CD4-positive, CD25-positive, alpha-beta regulatory T cell (primary cell): ENCODE data around the gene MAP7. TPM values are rescaled to one million over a fixed set of nuclear protein-coding genes. Genes with fewer than 3 reads are reported as not detected.

Experiments
- ATAC-seq, 2 donors: fragments of 150-1000 bp; cut with Tn5 transposase; one replicate each; pipeline ENCODE4 v1.10.0; 2021; ENCODE audit warnings: low read depth in 2 of 2, moderate number of reproducible peaks in 2 of 2, moderate library complexity in 1 of 2
- DNase-seq, 3 donors: peaks; one replicate each; pipeline versions ENCODE4 v3.0.0 to v3.0.0-alpha.2; 2012 to 2022; ENCODE audit warnings: mixed read lengths in 1 of 3
- H3K27ac ChIP-seq: one replicate; pipeline ENCODE4 v1.7.0; 2013; ENCODE audit warnings: mild to moderate bottlenecking, low read length; ENCODE audit not compliant: insufficient read depth, poor library complexity, severe bottlenecking
- H3K27me3 ChIP-seq: one replicate; pipeline ENCODE4 v1.7.0; 2013; ENCODE audit warnings: low read length; ENCODE audit not compliant: control insufficient read depth, insufficient read depth
- H3K36me3 ChIP-seq: one replicate; pipeline ENCODE4 v1.7.0; 2013; ENCODE audit warnings: mild to moderate bottlenecking, low read length, moderate library complexity; ENCODE audit not compliant: control insufficient read depth, insufficient read depth
- H3K4me1 ChIP-seq: 2 replicates; pipeline ENCODE4 v1.7.0; 2013; ENCODE audit warnings: mild to moderate bottlenecking, low read length; ENCODE audit not compliant: insufficient read depth, control insufficient read depth, poor library complexity, severe bottlenecking
- H3K4me3 ChIP-seq: one replicate; pipeline ENCODE4 v1.7.0; 2013; ENCODE audit warnings: low read depth, mild to moderate bottlenecking, low read length, moderate library complexity
- H3K9me3 ChIP-seq, 2 experiments: 1 replicate in 1 of 2; 2 replicates in 1 of 2; pipeline ENCODE4 v1.7.0; 2013; ENCODE audit warnings: low read length in 2 of 2, mild to moderate bottlenecking in 1 of 2, moderate library complexity in 1 of 2; ENCODE audit not compliant: control insufficient read depth in 2 of 2
- H3K27ac Mint-ChIP-seq, 3 donors: one replicate each; pipeline ENCODE4 v1.8.0; 2020 to 2022; ENCODE audit warnings: mild to moderate bottlenecking in 3 of 3, mixed read lengths in 3 of 3, moderate library complexity in 2 of 3
- H3K27me3 Mint-ChIP-seq: one replicate; pipeline ENCODE4 v1.8.0; 2022; ENCODE audit warnings: mild to moderate bottlenecking, mixed read lengths
- H3K36me3 Mint-ChIP-seq: one replicate; pipeline ENCODE4 v1.8.0; 2020; ENCODE audit warnings: mixed read lengths
- H3K4me1 Mint-ChIP-seq, 4 donors: one replicate each; pipeline ENCODE4 v1.8.0; 2020 to 2022; ENCODE audit warnings: mixed read lengths in 4 of 4, mild to moderate bottlenecking in 1 of 4
- H3K4me3 Mint-ChIP-seq, 4 donors: one replicate each; pipeline ENCODE4 v1.8.0; 2020 to 2022; ENCODE audit warnings: mild to moderate bottlenecking in 4 of 4, mixed read lengths in 4 of 4, moderate library complexity in 3 of 4
- H3K9me3 Mint-ChIP-seq, 7 donors: one replicate each; pipeline ENCODE4 v1.8.0; 2020 to 2022; ENCODE audit warnings: mixed read lengths in 7 of 7, mild to moderate bottlenecking in 3 of 7, moderate library complexity in 2 of 7
- polyA plus RNA-seq, 4 donors: library from polyadenylated mRNA; unstranded; fragments of 300-500 nt; fragmentation: Illumina TruSeq; gene quantifications; one replicate each; pipeline ENCODE4 v1.2.3, GENCODE V29; 2021
- total RNA-seq: library from RNA; stranded (reverse); gene quantifications from one replicate; pipeline ENCODE4 v1.2.3, GENCODE V29; 2022

MAP7 gene
- total and polyA plus RNA-seq, 5 donors from 2014 or later, result 0.06 to 0.72 (median 0.21) TPM

DNA sequence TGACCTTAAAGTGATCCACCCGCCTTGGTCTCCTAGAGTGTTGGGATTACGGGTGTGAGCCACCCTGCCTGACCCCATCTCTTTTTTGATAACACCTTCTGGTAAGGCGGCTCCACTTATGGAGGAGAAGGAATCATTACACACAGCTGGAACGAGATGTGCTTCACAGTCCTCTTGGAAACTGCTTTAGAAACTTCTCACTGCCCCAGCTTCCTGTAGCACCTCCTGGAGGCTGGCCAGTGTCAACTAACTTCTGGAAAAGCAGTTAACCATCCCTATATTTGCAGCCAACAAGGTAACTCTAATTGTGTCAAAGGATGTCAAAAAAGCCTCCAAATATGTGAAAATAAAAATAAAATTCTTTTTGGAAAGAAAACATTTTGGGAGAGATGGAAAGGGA lies 211.7 kb downstream of the MAP7 start:
- Histone ChIP-seq H3K4me3 (no peak overlapping the region), H3K9me3 (no peaks in the 10 kb centered on the region), H3K4me1 (no peaks in the 10 kb centered on the region), H3K27ac (no peak overlapping the region), H3K36me3 (no peaks in the 10 kb centered on the region), H3K27me3 (peaks cover 2% of the 10 kb centered on the region)
- no peak overlapping the region for H3K27ac Mint-ChIP-seq
- H3K36me3 Mint-ChIP-seq, result no peaks in the 10 kb centered on the region
- H3K4me1 Mint-ChIP-seq, result no peaks in the 10 kb centered on the region
- no peak for ATAC-seq
- H3K4me3 Mint-ChIP-seq, result no peak overlapping the region
- peaks cover 0 to 1% (median 0%) of the 10 kb centered on the region in 7 donors for H3K9me3 Mint-ChIP-seq
- no peak for DNase-seq
- H3K27me3 Mint-ChIP-seq, result peaks cover 6% of the 10 kb centered on the region

- Mint-ChIP-seq H3K9me3 (peaks cover 0 to 1% (median 0%) of the 10 kb centered on the region in 7 donors), H3K4me3 (no peak overlapping the region), H3K36me3 (no peaks in the 10 kb centered on the region), H3K27ac (no peak overlapping the region), H3K27me3 (peaks cover 6% of the 10 kb centered on the region), H3K4me1 (no peaks in the 10 kb centered on the region)
- Histone ChIP-seq H3K4me3 (no peak overlapping the region), H3K36me3 (no peaks in the 10 kb centered on the region), H3K27me3 (peaks cover under 1% of the 10 kb centered on the region), H3K9me3 (no peaks in the 10 kb centered on the region), H3K4me1 (no peaks in the 10 kb centered on the region), H3K27ac (no peak overlapping the region)
- no peak for DNase-seq
- ATAC-seq, result no peak
Measured at GRCh38 chr6:136337606-136338005, 212.6 kb downstream of the MAP7 start.

GRCh38 chr6:136337121-136337520 lies 213.1 kb downstream of the MAP7 start:
- no peaks in the 10 kb centered on the region for H3K36me3 ChIP-seq
- H3K27ac Mint-ChIP-seq, result no peak overlapping the region
- peaks cover 3% of the 10 kb centered on the region for H3K27me3 ChIP-seq
- H3K4me3 ChIP-seq, result no peak overlapping the region
- no peak for ATAC-seq
- no peaks in the 10 kb centered on the region for H3K9me3 ChIP-seq
- DNase-seq, result no peak
- no peak overlapping the region for H3K4me3 Mint-ChIP-seq
- H3K36me3 Mint-ChIP-seq, result no peaks in the 10 kb centered on the region
- peaks cover 0 to 1% (median 0%) of the 10 kb centered on the region in 7 donors for H3K9me3 Mint-ChIP-seq
- H3K27ac ChIP-seq, result no peak overlapping the region
- peaks cover 6% of the 10 kb centered on the region for H3K27me3 Mint-ChIP-seq
- no peaks in the 10 kb centered on the region for H3K4me1 ChIP-seq
- H3K4me1 Mint-ChIP-seq, result no peaks in the 10 kb centered on the region

- H3K9me3 Mint-ChIP-seq, result peaks cover 0 to 1% (median 0%) of the 10 kb centered on the region in 7 donors
- H3K9me3 ChIP-seq, result no peaks in the 10 kb centered on the region
- H3K27ac ChIP-seq, result no peak overlapping the region
- peaks cover 6% of the 10 kb centered on the region for H3K27me3 Mint-ChIP-seq
- H3K4me1 Mint-ChIP-seq, result no peaks in the 10 kb centered on the region
- no peaks in the 10 kb centered on the region for H3K36me3 Mint-ChIP-seq
- ATAC-seq (no peak), DNase-seq (no peak)
- no peak overlapping the region for H3K27ac Mint-ChIP-seq
- no peak overlapping the region for H3K4me3 ChIP-seq
- no peaks in the 10 kb centered on the region for H3K36me3 ChIP-seq
- H3K4me3 Mint-ChIP-seq, result no peak overlapping the region
- peaks cover 5% of the 10 kb centered on the region for H3K27me3 ChIP-seq
- no peaks in the 10 kb centered on the region for H3K4me1 ChIP-seq
Measured at GRCh38 chr6:136335736-136336363, 214.4 kb downstream of the MAP7 start.

- Histone ChIP-seq H3K36me3 (no peaks in the 10 kb centered on the region), H3K27ac (no peak overlapping the region), H3K4me1 (no peaks in the 10 kb centered on the region), H3K27me3 (peaks cover 5% of the 10 kb centered on the region), H3K4me3 (no peak overlapping the region), H3K9me3 (no peaks in the 10 kb centered on the region)
- ATAC-seq (no peak), DNase-seq (no peak)
- no peaks in the 10 kb centered on the region for H3K36me3 Mint-ChIP-seq
- peak overlapping the region in 1 of 3 donors; percentile 39 for H3K27ac Mint-ChIP-seq
- H3K4me1 Mint-ChIP-seq, result no peaks in the 10 kb centered on the region
- peaks cover 0 to 1% (median 0%) of the 10 kb centered on the region in 7 donors for H3K9me3 Mint-ChIP-seq
- no peak overlapping the region for H3K4me3 Mint-ChIP-seq
- H3K27me3 Mint-ChIP-seq, result peaks cover 6% of the 10 kb centered on the region
Measured at GRCh38 chr6:136334853-136335252, 215.4 kb downstream of the MAP7 start.

- Mint-ChIP-seq H3K9me3 (peaks cover 0 to 1% (median 0%) of the 10 kb centered on the region in 7 donors), H3K27ac (no peak overlapping the region), H3K4me3 (no peak overlapping the region), H3K4me1 (no peaks in the 10 kb centered on the region), H3K27me3 (peaks cover 8% of the 10 kb centered on the region), H3K36me3 (no peaks in the 10 kb centered on the region)
- Histone ChIP-seq H3K9me3 (no peaks in the 10 kb centered on the region), H3K27me3 (peaks cover 5% of the 10 kb centered on the region), H3K4me3 (no peak overlapping the region), H3K27ac (no peak overlapping the region), H3K4me1 (no peaks in the 10 kb centered on the region), H3K36me3 (no peaks in the 10 kb centered on the region)
- no peak for DNase-seq
- no peak for ATAC-seq
Measured at GRCh38 chr6:136334465-136334846, 215.8 kb downstream of the MAP7 start.

DNA sequence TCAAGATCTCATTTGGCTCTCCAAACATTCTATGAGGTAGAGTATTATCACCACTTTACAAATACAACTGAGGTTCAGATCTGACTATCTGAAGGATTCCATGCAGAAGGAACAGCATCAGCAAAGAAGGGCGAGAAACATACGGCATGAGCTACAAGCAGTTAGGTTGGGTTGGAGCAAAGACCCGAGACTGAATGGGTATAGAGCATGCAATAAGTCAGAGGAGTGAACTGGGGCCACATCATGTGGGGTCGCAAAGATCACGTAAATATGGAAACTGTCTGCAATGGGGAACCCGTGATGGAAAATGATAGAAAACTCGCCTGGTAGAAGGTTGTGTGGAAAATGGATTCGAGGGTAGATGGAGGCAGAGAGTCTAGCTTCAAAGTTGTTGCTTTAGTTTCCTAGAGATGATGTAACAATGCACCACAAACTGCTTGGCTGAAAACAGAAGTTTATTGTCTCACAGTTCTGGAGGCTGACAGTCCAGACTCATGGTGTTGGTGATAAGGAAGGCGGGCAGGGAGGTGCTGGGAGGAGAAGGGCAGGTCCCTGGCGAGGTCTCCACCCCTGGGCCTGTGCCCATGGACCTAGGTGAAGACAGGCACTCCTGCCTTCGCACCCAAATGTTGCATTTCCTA lies 216.3 kb downstream of the MAP7 start:
- Mint-ChIP-seq H3K4me1 (no peaks in the 10 kb centered on the region), H3K27ac (no peak overlapping the region), H3K4me3 (no peak overlapping the region), H3K36me3 (no peaks in the 10 kb centered on the region), H3K9me3 (peaks cover 0 to 1% (median 0%) of the 10 kb centered on the region in 7 donors), H3K27me3 (peaks cover 13% of the 10 kb centered on the region)
- H3K9me3 ChIP-seq, result no peaks in the 10 kb centered on the region
- no peaks in the 10 kb centered on the region for H3K4me1 ChIP-seq
- peaks cover 5% of the 10 kb centered on the region for H3K27me3 ChIP-seq
- no peak overlapping the region for H3K27ac ChIP-seq
- ATAC-seq (no peak), DNase-seq (no peak)
- no peaks in the 10 kb centered on the region for H3K36me3 ChIP-seq
- no peak overlapping the region for H3K4me3 ChIP-seq

DNA sequence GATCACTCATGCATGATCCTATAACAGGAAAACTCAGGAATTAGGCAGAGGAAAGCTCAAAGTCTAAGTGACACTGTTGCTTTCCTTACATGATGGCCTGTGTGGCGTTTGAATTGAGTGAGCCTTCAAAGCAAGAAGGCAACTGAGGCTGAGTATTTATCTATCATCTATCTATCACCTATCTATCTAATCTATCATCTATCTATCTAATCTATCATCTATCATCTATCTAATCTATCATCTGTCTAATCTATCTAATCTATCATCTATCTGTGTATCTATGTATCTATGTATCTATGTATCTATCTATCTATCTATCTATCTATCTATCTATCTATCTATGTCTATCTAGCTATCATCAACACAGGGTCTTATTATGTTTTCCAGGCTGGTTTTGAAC lies 218.8 kb downstream of the MAP7 start:
- Mint-ChIP-seq H3K27me3 (peaks cover 13% of the 10 kb centered on the region), H3K4me1 (no peaks in the 10 kb centered on the region), H3K36me3 (no peaks in the 10 kb centered on the region), H3K9me3 (peaks cover 0 to 1% (median 0%) of the 10 kb centered on the region in 7 donors), H3K27ac (no peak overlapping the region), H3K4me3 (no peak overlapping the region)
- Histone ChIP-seq H3K4me3 (no peak overlapping the region), H3K4me1 (no peaks in the 10 kb centered on the region), H3K9me3 (no peaks in the 10 kb centered on the region), H3K27me3 (peaks cover 5% of the 10 kb centered on the region), H3K36me3 (no peaks in the 10 kb centered on the region), H3K27ac (no peak overlapping the region)
- DNase-seq (no peak), ATAC-seq (no peak)
